ENCODE measurements around the gene ZNF280B. TPM values are rescaled to one million over a fixed set of nuclear protein-coding genes. Genes with fewer than 3 reads are reported as not detected.
"Not testable (repeated sequence)": the region's sequence is repeated elsewhere in the genome, so short reads cannot be mapped to it uniquely, and the experiment has no call there.

ZNF280B gene
- total RNA-seq, 1 experiment from 2014 or later, result 0.66 TPM

- Histone ChIP-seq H2AFZ (ENCODE audit: low read length) (no peak overlapping the region), H3K36me3 (ENCODE audit: low read depth, low read length) (no peaks in the 10 kb centered on the region), H3K4me3 (ENCODE audit: low read length) (no peak overlapping the region), H3K27me3 (ENCODE audit: low read length) (peaks cover 9% of the 10 kb centered on the region; the same call in 1 of the 2 replicates), H3K9me3 (ENCODE audit: low read length) (no peaks in the 10 kb centered on the region), H3K9ac (ENCODE audit: low read length) (no peak overlapping the region), H3F3A (ENCODE audit: low read length, unreplicated experiment) (no peaks in the 10 kb centered on the region), H3K4me1 (ENCODE audit: insufficient read depth, low read length) (no peaks in the 10 kb centered on the region), H3K79me2 (ENCODE audit: low read length) (no peaks in the 10 kb centered on the region), H4K20me1 (ENCODE audit: low read length) (no peaks in the 10 kb centered on the region), H3K27ac (ENCODE audit: low read length) (no peak overlapping the region), H3K9me2 (replicated peaks; ENCODE audit: low read length) (no peaks in the 10 kb centered on the region), H3K4me2 (ENCODE audit: low read length) (no peak overlapping the region)
- no peak for ATAC-seq
- BruUV-seq (replicated peaks), result no TSS peak
- TF ChIP-seq EZH2 (IDR thresholded peaks at IDR 0.05; ENCODE audit: low read length, unreplicated experiment), result no peak
- TF ChIP-seq CTCF (conservative IDR thresholded peaks at IDR 0.05; ENCODE audit: low read depth, low read length), result no peak
- no peak for TF ChIP-seq EZH2phosphoT487 (IDR thresholded peaks at IDR 0.05; ENCODE audit: borderline replicate concordance, low read length)
- intact Hi-C loops (cut with micrococcal nuclease), result no loop called here
- no peak for DNase-seq
- ChIA-PET CTCF (no interaction called here), POLR2A (ENCODE audit: unreplicated experiment) (no interaction called here)
These were observed 65.4 kb downstream of the ZNF280B start for GRCh38 chr22:22442928-22443709.

GRCh38 chr22:22441626-22442025 is 66.9 kb downstream of the ZNF280B start:
- DNase-seq; H3K27me3 ChIP-seq (ENCODE audit: low read length); CTCF ChIA-PET; H2AFZ ChIP-seq (ENCODE audit: low read length); intact Hi-C loops (cut with micrococcal nuclease); ATAC-seq; BruUV-seq (replicated peaks); POLR2A ChIA-PET (ENCODE audit: unreplicated experiment); H4K20me1 ChIP-seq (ENCODE audit: low read length); H3K9me2 ChIP-seq (replicated peaks; ENCODE audit: low read length); H3K4me1 ChIP-seq (ENCODE audit: insufficient read depth, low read length); H3F3A ChIP-seq (ENCODE audit: low read length, unreplicated experiment); H3K27ac ChIP-seq (ENCODE audit: low read length); H3K4me3 ChIP-seq (ENCODE audit: low read length); H3K4me2 ChIP-seq (ENCODE audit: low read length); H3K9ac ChIP-seq (ENCODE audit: low read length); H3K36me3 ChIP-seq (ENCODE audit: low read depth, low read length); H3K9me3 ChIP-seq (ENCODE audit: low read length); H3K79me2 ChIP-seq (ENCODE audit: low read length): not testable (repeated sequence)

- CTCF ChIA-PET, result no interaction called here
- DNase-seq, result no peak
- no peaks in the 10 kb centered on the region for H3K9me3 ChIP-seq (ENCODE audit: low read length)
- H3K9me2 ChIP-seq (replicated peaks; ENCODE audit: low read length), result no peaks in the 10 kb centered on the region
- H3K4me3 ChIP-seq (ENCODE audit: low read length), result no peak overlapping the region
- POLR2A ChIA-PET (ENCODE audit: unreplicated experiment), result no interaction called here
- TF ChIP-seq EZH2 (IDR thresholded peaks at IDR 0.05; ENCODE audit: low read length, unreplicated experiment) (no peak), CTCF (conservative IDR thresholded peaks at IDR 0.05; ENCODE audit: low read depth, low read length) (no peak), EZH2phosphoT487 (IDR thresholded peaks at IDR 0.05; ENCODE audit: borderline replicate concordance, low read length) (no peak)
- H4K20me1 ChIP-seq (ENCODE audit: low read length), result no peaks in the 10 kb centered on the region
- no peak overlapping the region for H2AFZ ChIP-seq (ENCODE audit: low read length)
- no peak overlapping the region for H3K9ac ChIP-seq (ENCODE audit: low read length)
- no peak overlapping the region for H3K27ac ChIP-seq (ENCODE audit: low read length)
- no peaks in the 10 kb centered on the region for H3K36me3 ChIP-seq (ENCODE audit: low read depth, low read length)
- no peaks in the 10 kb centered on the region for H3F3A ChIP-seq (ENCODE audit: low read length, unreplicated experiment)
- no peak overlapping the region for H3K4me2 ChIP-seq (ENCODE audit: low read length)
- no peak for ATAC-seq
- H3K79me2 ChIP-seq (ENCODE audit: low read length), result no peaks in the 10 kb centered on the region
- no TSS peak for BruUV-seq (replicated peaks)
- no peaks in the 10 kb centered on the region for H3K4me1 ChIP-seq (ENCODE audit: insufficient read depth, low read length)
- H3K27me3 ChIP-seq (ENCODE audit: low read length), result no peaks in the 10 kb centered on the region
- intact Hi-C loops (cut with micrococcal nuclease), result no loop called here
These were observed 68.4 kb downstream of the ZNF280B start for GRCh38 chr22:22440188-22440587.

Other genes starting within 250 kb of the ZNF280B start
- not detected in 2 replicates for gene ZNF280A, start 11.5 kb upstream of the ZNF280B start, total RNA-seq (2014; rRNA removed)
- 17.1 and 21.4 TPM in 2 replicates for gene PRAME, start 50.5 kb upstream of the ZNF280B start, total RNA-seq (2014; rRNA removed)
- gene GGTLC2, start 135.9 kb upstream of the ZNF280B start, total RNA-seq (2014; rRNA removed), result not detected in 2 replicates